ENCODE results near the gene HCN1. TPM values are rescaled to one million over a fixed set of nuclear protein-coding genes. Genes with fewer than 3 reads are reported as not detected.

Gene HCN1
- total and polyA plus RNA-seq, 10 donors, result not detected

GRCh38 chr5:45295231-45295630 lies 400.9 kb downstream of the HCN1 start:
- H3K4me1 ChIP-seq, result no peaks in the 10 kb centered on the region
- 78 to 90% (median 86%) methylated on average over 2 of the region's 2 CpGs for WGBS, 5 donors
- H3K36me3 ChIP-seq, result no peaks in the 10 kb centered on the region
- TF ChIP-seq CTCF (IDR thresholded peaks at IDR 0.05 in 8 of 11, conservative IDR thresholded peaks at IDR 0.05 in 3 of 11), result no peak
- TF ChIP-seq POLR2A (IDR thresholded peaks at IDR 0.05), result no peak
- no peak for TF ChIP-seq POLR2AphosphoS5 (IDR thresholded peaks at IDR 0.05)
- no peak for DNase-seq
- peaks cover 0 to 30% (median 15%) of the 10 kb centered on the region in 8 donors for H3K9me3 ChIP-seq
- no peak overlapping the region for H3K27ac ChIP-seq
- H3K4me3 ChIP-seq, result no peak overlapping the region
- intact Hi-C loops (cut with DNase I; ENCODE audit: low total_unique reads), result no loop called here
- no peaks in the 10 kb centered on the region for H3K27me3 ChIP-seq (replicated peaks in 1 of 7)

GRCh38 chr5:45288746-45289145 lies 407.4 kb downstream of the HCN1 start:
- intact Hi-C loops (cut with DNase I; ENCODE audit: low total_unique reads), result no loop called here
- H3K27ac ChIP-seq, result no peak overlapping the region
- H3K4me1 ChIP-seq, result no peaks in the 10 kb centered on the region
- 83 to 100% (median 98%) methylated on average over 1 of the region's 1 CpG for WGBS, 5 donors
- TF ChIP-seq CTCF (IDR thresholded peaks at IDR 0.05 in 8 of 11, conservative IDR thresholded peaks at IDR 0.05 in 3 of 11), result no peak
- TF ChIP-seq POLR2AphosphoS5 (IDR thresholded peaks at IDR 0.05), result no peak
- TF ChIP-seq POLR2A (IDR thresholded peaks at IDR 0.05), result no peak
- H3K9me3 ChIP-seq, result peaks cover 0 to 19% (median 3%) of the 10 kb centered on the region in 8 donors
- no peaks in the 10 kb centered on the region for H3K36me3 ChIP-seq
- no peak overlapping the region for H3K4me3 ChIP-seq
- no peaks in the 10 kb centered on the region for H3K27me3 ChIP-seq (replicated peaks in 1 of 7)
- no peak for DNase-seq

GRCh38 chr5:45284436-45284835 lies 411.7 kb downstream of the HCN1 start:
- no peak for TF ChIP-seq POLR2A (IDR thresholded peaks at IDR 0.05)
- no peak for TF ChIP-seq CTCF (IDR thresholded peaks at IDR 0.05 in 8 of 11, conservative IDR thresholded peaks at IDR 0.05 in 3 of 11)
- no peak for TF ChIP-seq POLR2AphosphoS5 (IDR thresholded peaks at IDR 0.05)
- DNase-seq, result no peak
- 56 to 77% (median 72%) methylated on average over 1 of the region's 1 CpG for WGBS, 5 donors
- Histone ChIP-seq H3K9me3 (peaks cover 0 to 8% (median 0%) of the 10 kb centered on the region in 8 donors), H3K27ac (no peak overlapping the region), H3K36me3 (no peaks in the 10 kb centered on the region), H3K4me1 (no peaks in the 10 kb centered on the region), H3K27me3 (replicated peaks in 1 of 7) (no peaks in the 10 kb centered on the region), H3K4me3 (no peak overlapping the region)
- intact Hi-C loops (cut with DNase I; ENCODE audit: low total_unique reads), result no loop called here

- 41 to 50% (median 47%) methylated on average over 2 of the region's 2 CpGs for WGBS, 5 donors
- Histone ChIP-seq H3K9me3 (peaks cover 0 to 3% (median 0%) of the 10 kb centered on the region in 8 donors), H3K27me3 (replicated peaks in 1 of 7) (no peaks in the 10 kb centered on the region), H3K36me3 (no peaks in the 10 kb centered on the region), H3K27ac (no peak overlapping the region), H3K4me1 (no peaks in the 10 kb centered on the region), H3K4me3 (no peak overlapping the region)
- no peak for TF ChIP-seq POLR2AphosphoS5 (IDR thresholded peaks at IDR 0.05)
- TF ChIP-seq POLR2A (IDR thresholded peaks at IDR 0.05), result no peak
- no peak for TF ChIP-seq CTCF (IDR thresholded peaks at IDR 0.05 in 8 of 11, conservative IDR thresholded peaks at IDR 0.05 in 3 of 11)
- intact Hi-C loops (cut with DNase I; ENCODE audit: low total_unique reads), result no loop called here
- DNase-seq, result no peak
These were observed 415.1 kb downstream of the HCN1 start for GRCh38 chr5:45281081-45281480.
